PC-3 (cell line): ENCODE data around the gene RBP4. TPM values are rescaled to one million over a fixed set of nuclear protein-coding genes. Genes with fewer than 3 reads are reported as not detected.

ENCODE experiments used
- ATAC-seq: fragments of 200-7000 bp; cut with Tn5 transposase; 2 replicates; pipeline ENCODE4 v1.9.1; 2020; ENCODE audit warnings: mild to moderate bottlenecking, moderate library complexity
- BruUV-seq: library from RNA; stranded (reverse); fragments of 400-500 nt; replicated peaks from 2 replicates; lab custom pipeline; 2021; lab: Mats Ljungman, UMichigan
- CTCF ChIA-PET: fragments of 300-600 bp; sonication (Branson Sonifier 250); formaldehyde crosslinking; loops from one replicate; lab custom pipeline; 2022; ENCODE audit warnings: antibody characterized with exemption; lab: Charles Lee
- POLR2A ChIA-PET: fragments of 300-600 bp; sonication (Branson Sonifier 250); formaldehyde crosslinking; loops from one replicate; lab custom pipeline; 2022; ENCODE audit warnings: antibody characterized with exemption; ENCODE audit not compliant: unreplicated experiment; lab: Charles Lee
- DNase-seq: peaks from one replicate; pipeline ENCODE4 v3.0.0-alpha.2; 2015
- H2AFZ ChIP-seq: fragments of 300-600 bp; sonication (generic); 2 replicates; pipeline ENCODE4 v1.6.0; 2016; ENCODE audit warnings: antibody characterized with exemption, low read length
- H3F3A ChIP-seq: fragments of 300-600 bp; sonication (generic); one replicate; pipeline ENCODE4 v1.6.0; 2017; ENCODE audit warnings: antibody characterized with exemption, low read length, control low read depth, mild to moderate bottlenecking; ENCODE audit not compliant: unreplicated experiment
- H3K27ac ChIP-seq: fragments of 300-600 bp; sonication (generic); 2 replicates; pipeline ENCODE4 v1.5.1; 2016; ENCODE audit warnings: mild to moderate bottlenecking, low read length
- H3K27me3 ChIP-seq: fragments of 300-600 bp; sonication (generic); 2 replicates; pipeline ENCODE4 v1.6.1; 2016; ENCODE audit warnings: low read length, mixed read lengths
- H3K36me3 ChIP-seq: fragments of 300-600 bp; sonication (generic); 2 replicates; pipeline ENCODE4 v1.6.1; 2016; ENCODE audit warnings: low read depth, mixed run types, low read length, mixed read lengths
- H3K4me1 ChIP-seq: fragments of 300-600 bp; sonication (generic); 2 replicates; pipeline ENCODE4 v1.5.1; 2016; ENCODE audit warnings: low read length; ENCODE audit not compliant: insufficient read depth
- H3K4me2 ChIP-seq: fragments of 300-600 bp; sonication (generic); 2 replicates; pipeline ENCODE4 v1.6.0; 2016; ENCODE audit warnings: low read length
- H3K4me3 ChIP-seq: fragments of 300-600 bp; sonication (generic); 2 replicates; pipeline ENCODE4 v1.5.1; 2016; ENCODE audit warnings: mild to moderate bottlenecking, low read length, mixed read lengths
- H3K79me2 ChIP-seq: fragments of 300-600 bp; sonication (generic); 2 replicates; pipeline ENCODE4 v1.6.1; 2017; ENCODE audit warnings: low read length, mixed read lengths
- H3K9ac ChIP-seq: fragments of 300-600 bp; sonication (generic); 2 replicates; pipeline ENCODE4 v1.6.0; 2016; ENCODE audit warnings: mild to moderate bottlenecking, low read length
- H3K9me2 ChIP-seq: fragments of 300-600 bp; sonication (generic); replicated peaks from 2 replicates; pipeline ENCODE4 v1.6.1; 2016; ENCODE audit warnings: mixed run types, low read length, mixed read lengths
- H3K9me3 ChIP-seq: fragments of 300-600 bp; sonication (generic); 2 replicates; pipeline ENCODE4 v1.6.1; 2016; ENCODE audit warnings: low read length, mixed read lengths
- H4K20me1 ChIP-seq: fragments of 300-600 bp; sonication (generic); 2 replicates; pipeline ENCODE4 v1.6.1; 2016; ENCODE audit warnings: low read length, mixed read lengths
- EZH2 ChIP-seq: fragments of 300-600 bp; sonication (generic); IDR thresholded peaks from one replicate; pipeline ENCODE4 v1.6.1; 2017; ENCODE audit warnings: antibody characterized with exemption, mild to moderate bottlenecking, low read length; ENCODE audit not compliant: unreplicated experiment
- EZH2phosphoT487 ChIP-seq: fragments of 300-600 bp; sonication (generic); IDR thresholded peaks from 2 replicates; pipeline ENCODE4 v1.6.1; 2018; ENCODE audit warnings: mild to moderate bottlenecking, antibody characterized with exemption, low read length, borderline replicate concordance
- intact Hi-C: fragments of 100-400 bp; cut with micrococcal nuclease; formaldehyde crosslinking; loops from 2 replicates; pipeline ENCODE4 v1.9.0; 2023
- total RNA-seq: library from RNA; depleted of rRNA; stranded (reverse); fragments of >200 nt; gene quantifications from 2 replicates; pipeline ENCODE4 v1.2.3, GENCODE V29; 2014
- TF ChIP-seq, protein P1 (sequence below): fragments of 300-600 bp; sonication (generic); conservative IDR thresholded peaks from 2 replicates; pipeline ENCODE4 v1.5.1; 2017; ENCODE audit warnings: antibody characterized with exemption, low read depth, mild to moderate bottlenecking, low read length

RBP4 gene
- total RNA-seq, 1 experiment from 2014 or later, result 8.5 TPM

DNA sequence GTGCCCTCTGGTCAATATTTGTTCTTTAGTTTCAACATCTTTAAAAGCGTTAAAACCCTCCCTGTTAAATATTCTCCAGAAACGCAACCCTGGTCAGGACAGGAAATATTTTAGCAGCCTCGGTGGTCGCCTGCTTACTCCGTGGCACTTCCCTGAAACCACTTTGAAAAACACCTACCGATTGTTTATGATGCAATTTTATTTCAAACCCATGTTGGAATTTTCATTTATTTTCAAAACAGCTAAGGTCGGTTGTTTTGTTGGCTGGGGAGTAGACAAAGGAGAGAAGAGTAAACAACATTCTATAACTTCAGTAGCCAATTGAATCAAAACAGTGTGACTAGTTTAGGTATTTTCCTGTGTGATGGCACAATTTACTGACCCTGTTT lies 733 bp upstream of the RBP4 start:
- Histone ChIP-seq H3K27me3 (no peaks in the 10 kb centered on the region), H3K79me2 (no peaks in the 10 kb centered on the region), H3K4me2 (peak overlapping the region; percentile 86), H3K9ac (no peak overlapping the region), H3K36me3 (no peaks in the 10 kb centered on the region), H3K9me2 (no peaks in the 10 kb centered on the region), H3K4me3 (peak overlapping the region; percentile 65), H3K4me1 (peaks cover 8% of the 10 kb centered on the region; the same call in 1 of the 2 replicates), H4K20me1 (no peaks in the 10 kb centered on the region), H3K27ac (no peak overlapping the region), H2AFZ (peak overlapping the region; percentile 81), H3K9me3 (no peaks in the 10 kb centered on the region), H3F3A (no peaks in the 10 kb centered on the region)
- POLR2A ChIA-PET, result no interaction called here
- DNase-seq (no peak), ATAC-seq (no peak)
- TF ChIP-seq EZH2 (no peak), EZH2phosphoT487 (no peak)
- TF ChIP-seq, protein P1, sequence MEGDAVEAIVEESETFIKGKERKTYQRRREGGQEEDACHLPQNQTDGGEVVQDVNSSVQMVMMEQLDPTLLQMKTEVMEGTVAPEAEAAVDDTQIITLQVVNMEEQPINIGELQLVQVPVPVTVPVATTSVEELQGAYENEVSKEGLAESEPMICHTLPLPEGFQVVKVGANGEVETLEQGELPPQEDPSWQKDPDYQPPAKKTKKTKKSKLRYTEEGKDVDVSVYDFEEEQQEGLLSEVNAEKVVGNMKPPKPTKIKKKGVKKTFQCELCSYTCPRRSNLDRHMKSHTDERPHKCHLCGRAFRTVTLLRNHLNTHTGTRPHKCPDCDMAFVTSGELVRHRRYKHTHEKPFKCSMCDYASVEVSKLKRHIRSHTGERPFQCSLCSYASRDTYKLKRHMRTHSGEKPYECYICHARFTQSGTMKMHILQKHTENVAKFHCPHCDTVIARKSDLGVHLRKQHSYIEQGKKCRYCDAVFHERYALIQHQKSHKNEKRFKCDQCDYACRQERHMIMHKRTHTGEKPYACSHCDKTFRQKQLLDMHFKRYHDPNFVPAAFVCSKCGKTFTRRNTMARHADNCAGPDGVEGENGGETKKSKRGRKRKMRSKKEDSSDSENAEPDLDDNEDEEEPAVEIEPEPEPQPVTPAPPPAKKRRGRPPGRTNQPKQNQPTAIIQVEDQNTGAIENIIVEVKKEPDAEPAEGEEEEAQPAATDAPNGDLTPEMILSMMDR, result no peak
- CTCF ChIA-PET, result no interaction called here
- intact Hi-C loops, result loop anchor here (2.0 to 10.0 kb wide), 2 partner anchors 53 kb away; no protein-coding TSS in a partner anchor
- no TSS peak for BruUV-seq

GRCh38 chr10:93600446-93601145 lies 439 bp downstream of the RBP4 start:
- Histone ChIP-seq H3K79me2 (no peaks in the 10 kb centered on the region), H4K20me1 (no peaks in the 10 kb centered on the region), H3K9ac (no peak overlapping the region), H3K27ac (no peak overlapping the region), H2AFZ (no peak overlapping the region), H3K4me3 (no peak overlapping the region), H3K9me2 (no peaks in the 10 kb centered on the region), H3K27me3 (no peaks in the 10 kb centered on the region), H3K4me2 (peak overlapping the region; percentile 86; the same call in 1 of the 2 replicates), H3K36me3 (no peaks in the 10 kb centered on the region), H3F3A (no peaks in the 10 kb centered on the region), H3K4me1 (peaks cover 8% of the 10 kb centered on the region; the same call in 1 of the 2 replicates), H3K9me3 (no peaks in the 10 kb centered on the region)
- DNase-seq, result no peak
- intact Hi-C loops, result loop anchor here (10.0 kb wide), 1 partner anchor 54 kb away; no protein-coding TSS in a partner anchor
- no TSS peak for BruUV-seq
- CTCF ChIA-PET, result no interaction called here
- ATAC-seq, result peak; percentile 27
- no peak for TF ChIP-seq EZH2
- TF ChIP-seq, protein P1, result no peak
- no peak for TF ChIP-seq EZH2phosphoT487
- POLR2A ChIA-PET, result no interaction called here

- Histone ChIP-seq H3K9ac (no peak overlapping the region), H4K20me1 (no peaks in the 10 kb centered on the region), H3K27me3 (no peaks in the 10 kb centered on the region), H3K36me3 (no peaks in the 10 kb centered on the region), H3F3A (no peaks in the 10 kb centered on the region), H3K4me1 (peaks cover 8% of the 10 kb centered on the region; the same call in 1 of the 2 replicates), H3K4me2 (no peak overlapping the region), H3K4me3 (no peak overlapping the region), H3K9me3 (no peaks in the 10 kb centered on the region), H3K9me2 (no peaks in the 10 kb centered on the region), H3K27ac (no peak overlapping the region), H3K79me2 (no peaks in the 10 kb centered on the region), H2AFZ (no peak overlapping the region)
- BruUV-seq, result no TSS peak
- TF ChIP-seq, protein P1, result no peak
- no peak for TF ChIP-seq EZH2phosphoT487
- TF ChIP-seq EZH2, result no peak
- ATAC-seq, result no peak
- intact Hi-C loops, result loop anchor here (10.0 kb wide), 1 partner anchor 55 kb away; no protein-coding TSS in a partner anchor
- no peak for DNase-seq
- POLR2A ChIA-PET, result no interaction called here
- CTCF ChIA-PET, result no interaction called here
Observed at GRCh38 chr10:93599778-93600177, 1.3 kb downstream of the RBP4 start.
